Uterus (tissue), 4 donors: ENCODE results near the gene KLK7. TPM values are rescaled to one million over a fixed set of nuclear protein-coding genes. Genes with fewer than 3 reads are reported as not detected.

Experiments
- DNase-seq, 2 donors: peaks; one replicate each; pipeline ENCODE4 v3.0.0-alpha.2; 2019 to 2020
- H3K27ac ChIP-seq, 2 donors: fragments of 200-600 bp; sonication (generic); 1 replicate in 1 of 2; 2 replicates in 1 of 2; pipeline ENCODE4 v1.5.1; 2016 to 2018
- H3K27me3 ChIP-seq, 2 donors: fragments of 200-600 bp; sonication (generic); one replicate each; pipeline ENCODE4 v1.5.1; 2018 to 2019; ENCODE audit warnings: control low read depth in 1 of 2
- H3K36me3 ChIP-seq, 2 donors: fragments of 200-600 bp; sonication (generic); one replicate each; pipeline ENCODE4 v1.5.1; 2019; ENCODE audit warnings: control low read depth in 1 of 2
- H3K4me1 ChIP-seq, 2 donors: fragments of 200-600 bp; sonication (generic); one replicate each; pipeline ENCODE4 v1.5.1; 2018 to 2019; ENCODE audit warnings: control low read depth in 1 of 2
- H3K4me3 ChIP-seq, 2 donors: fragments of 200-600 bp; sonication (generic); 1 replicate in 1 of 2; 2 replicates in 1 of 2; pipeline ENCODE4 v1.5.1; 2018 to 2019; ENCODE audit warnings: mild to moderate bottlenecking in 1 of 2
- H3K9me3 ChIP-seq, 2 donors: fragments of 200-600 bp; sonication (generic); one replicate each; pipeline ENCODE4 v1.5.1; 2019; ENCODE audit warnings: control low read depth in 1 of 2
- CTCF ChIP-seq, 4 experiments: fragments of 200-600 bp in 2 of 4; fragments of 450-650 bp in 2 of 4; sonication (generic) in 2 of 4; IDR thresholded peaks; one replicate each; pipeline ENCODE4 v1.5.1; 2016 to 2019; ENCODE audit warnings: antibody characterized with exemption in 4 of 4, mild to moderate bottlenecking in 2 of 4, moderate library complexity in 1 of 4
- POLR2A ChIP-seq, 2 donors: fragments of 450-650 bp; IDR thresholded peaks; one replicate each; pipeline ENCODE4 v1.6.1; 2016; ENCODE audit warnings: antibody characterized with exemption in 2 of 2, mild to moderate bottlenecking in 1 of 2, moderate library complexity in 1 of 2
- intact Hi-C: fragments of 100-400 bp; cut with DNase I; formaldehyde crosslinking; loops from one replicate; pipeline ENCODE4 v1.15.1; 2023; ENCODE audit warnings: low total_unique reads
- total RNA-seq, 4 donors: library from RNA; depleted of rRNA in 3 of 4; stranded (reverse); fragments of >200 nt in 3 of 4; gene quantifications; one replicate each; pipeline versions ENCODE4 v1.1.0 to v1.2.4, GENCODE V29; 2014 to 2023
- donor health status: DM: yes; HTN: yes; CAD: no.

KLK7 gene
- total RNA-seq, 4 donors from 2014 or later: 0.14 to 1.1 TPM; not detected in 2

- intact Hi-C loops: no loop called here
- H3K27me3 ChIP-seq: no peaks in the 10 kb centered on the region
Observed at GRCh38 chr19:50952910-50953309, 30.8 kb downstream of the KLK7 start, which contains the start of gene KLK5. Gene KLK5 (minus strand): TSS chr19:50953038. CDS start chr19:50952657, 381 bp downstream.

GRCh38 chr19:50949861-50950260 lies 33.9 kb downstream of the KLK7 start:
- Histone ChIP-seq H3K4me1 (no peaks in the 10 kb centered on the region), H3K27ac (no peak overlapping the region), H3K4me3 (no peak overlapping the region), H3K9me3 (no peaks in the 10 kb centered on the region), H3K36me3 (no peaks in the 10 kb centered on the region), H3K27me3 (no peaks in the 10 kb centered on the region)
- intact Hi-C loops: no loop called here
- no peak for DNase-seq
- TF ChIP-seq CTCF (IDR thresholded peaks at IDR 0.05) (no peak), POLR2A (IDR thresholded peaks at IDR 0.05) (no peak)

More at GRCh38 chr19:50952910-50953309, 30.8 kb downstream of the KLK7 start, which contains the start of gene KLK5:
- no peaks in the 10 kb centered on the region for H3K9me3 ChIP-seq
- no peaks in the 10 kb centered on the region for H3K36me3 ChIP-seq
- TF ChIP-seq CTCF (IDR thresholded peaks at IDR 0.05) (no peak), POLR2A (IDR thresholded peaks at IDR 0.05) (no peak)
- no peaks in the 10 kb centered on the region for H3K4me1 ChIP-seq
- H3K4me3 ChIP-seq: no peak within 1 kb of the TSS
- H3K27ac ChIP-seq: no peak within 1 kb of the TSS
- DNase-seq: no peak

GRCh38 chr19:50947123-50947522 lies 36.6 kb downstream of the KLK7 start:
- Histone ChIP-seq H3K4me3 (no peak overlapping the region), H3K27ac (no peak overlapping the region), H3K36me3 (no peaks in the 10 kb centered on the region), H3K27me3 (no peaks in the 10 kb centered on the region), H3K9me3 (no peaks in the 10 kb centered on the region), H3K4me1 (no peaks in the 10 kb centered on the region)
- DNase-seq: no peak
- TF ChIP-seq POLR2A (IDR thresholded peaks at IDR 0.05) (no peak), CTCF (IDR thresholded peaks at IDR 0.05) (no peak)
- intact Hi-C loops: no loop called here

- H3K27me3 ChIP-seq: no peaks in the 10 kb centered on the region
- H3K4me3 ChIP-seq: no peak overlapping the region
- intact Hi-C loops: no loop called here
Observed at GRCh38 chr19:50944795-50945194, 38.9 kb downstream of the KLK7 start.

More at GRCh38 chr19:50944795-50945194, 38.9 kb downstream of the KLK7 start:
- Histone ChIP-seq H3K4me1 (no peaks in the 10 kb centered on the region), H3K36me3 (no peaks in the 10 kb centered on the region), H3K27ac (no peak overlapping the region), H3K9me3 (no peaks in the 10 kb centered on the region)
- TF ChIP-seq POLR2A (IDR thresholded peaks at IDR 0.05) (no peak), CTCF (IDR thresholded peaks at IDR 0.05) (no peak)
- no peak for DNase-seq
